CD8-positive, alpha-beta memory T cell (primary cell): ENCODE results near the gene PTPRJ. TPM values are rescaled to one million over a fixed set of nuclear protein-coding genes. Genes with fewer than 3 reads are reported as not detected.

Experiments
- CTCF ChIA-PET: fragments of 350-600 bp; sonication (Branson Sonifier 250); formaldehyde crosslinking; loops from one replicate; lab custom pipeline; 2021; ENCODE audit warnings: antibody characterized with exemption; lab: Charles Lee
- POLR2A ChIA-PET: fragments of 350-600 bp; sonication (Branson Sonifier 250); formaldehyde crosslinking; loops from one replicate; lab custom pipeline; 2021; ENCODE audit warnings: antibody characterized with exemption; lab: Charles Lee
- DNase-seq, 5 donors: peaks; one replicate each; pipeline versions ENCODE4 v3.0.0 to v3.0.0-alpha.2; 2020 to 2022; ENCODE audit warnings: mixed read lengths in 1 of 5
- H3K27ac ChIP-seq: one replicate; pipeline ENCODE4 v1.7.0; 2013; ENCODE audit warnings: low read depth, mild to moderate bottlenecking, low read length, moderate library complexity
- H3K27me3 ChIP-seq: 2 replicates; pipeline ENCODE4 v1.7.0; 2013; ENCODE audit warnings: low read length, mild to moderate bottlenecking; ENCODE audit not compliant: insufficient read depth, poor library complexity, severe bottlenecking
- H3K36me3 ChIP-seq: 2 replicates; pipeline ENCODE4 v1.7.0; 2013; ENCODE audit warnings: mild to moderate bottlenecking, low read length, moderate library complexity; ENCODE audit not compliant: insufficient read depth
- H3K4me1 ChIP-seq: 2 replicates; pipeline ENCODE4 v1.7.0; 2013; ENCODE audit warnings: mild to moderate bottlenecking, low read length, moderate library complexity; ENCODE audit not compliant: insufficient read depth
- H3K4me3 ChIP-seq: 2 replicates; pipeline ENCODE4 v1.7.0; 2013; ENCODE audit warnings: mild to moderate bottlenecking, low read length
- H3K9me3 ChIP-seq: 2 replicates; pipeline ENCODE4 v1.7.0; 2013; ENCODE audit warnings: mild to moderate bottlenecking, low read length
- H3K27ac Mint-ChIP-seq, 8 donors: one replicate each; pipeline ENCODE4 v1.8.0; 2020 to 2021; ENCODE audit warnings: mixed read lengths in 8 of 8, mild to moderate bottlenecking in 6 of 8, inconsistent platforms in 3 of 8, moderate library complexity in 3 of 8
- H3K27me3 Mint-ChIP-seq, 2 donors: one replicate each; pipeline ENCODE4 v1.8.0; 2020 to 2021; ENCODE audit warnings: mixed read lengths in 2 of 2, mild to moderate bottlenecking in 1 of 2, moderate library complexity in 1 of 2
- H3K36me3 Mint-ChIP-seq, 3 donors: one replicate each; pipeline ENCODE4 v1.8.0; 2020 to 2021; ENCODE audit warnings: mixed read lengths in 3 of 3, inconsistent platforms in 1 of 3, mild to moderate bottlenecking in 1 of 3
- H3K4me1 Mint-ChIP-seq, 3 donors: one replicate each; pipeline ENCODE4 v1.8.0; 2020 to 2021; ENCODE audit warnings: mixed read lengths in 3 of 3, inconsistent platforms in 1 of 3, mild to moderate bottlenecking in 1 of 3
- H3K4me3 Mint-ChIP-seq, 7 donors: one replicate each; pipeline ENCODE4 v1.8.0; 2020 to 2021; ENCODE audit warnings: mixed read lengths in 7 of 7, mild to moderate bottlenecking in 6 of 7, moderate library complexity in 4 of 7, inconsistent platforms in 2 of 7
- H3K9me3 Mint-ChIP-seq, 5 donors: one replicate each; pipeline ENCODE4 v1.8.0; 2020 to 2022; ENCODE audit warnings: mixed read lengths in 5 of 5, mild to moderate bottlenecking in 3 of 5, moderate library complexity in 2 of 5, inconsistent platforms in 1 of 5
- polyA plus RNA-seq: library from polyadenylated mRNA; unstranded; fragments of 300-500 nt; fragmentation: Illumina TruSeq; gene quantifications from one replicate; pipeline ENCODE4 v1.2.3, GENCODE V29; 2021
- total RNA-seq, 2 experiments: library from RNA; stranded (reverse); gene quantifications; one replicate each; pipeline ENCODE4 v1.2.3, GENCODE V29; 2021

The PTPRJ gene
- total and polyA plus RNA-seq, 3 experiments from 2014 or later, result 16.0 to 25.6 (median 25.1) TPM

DNA sequence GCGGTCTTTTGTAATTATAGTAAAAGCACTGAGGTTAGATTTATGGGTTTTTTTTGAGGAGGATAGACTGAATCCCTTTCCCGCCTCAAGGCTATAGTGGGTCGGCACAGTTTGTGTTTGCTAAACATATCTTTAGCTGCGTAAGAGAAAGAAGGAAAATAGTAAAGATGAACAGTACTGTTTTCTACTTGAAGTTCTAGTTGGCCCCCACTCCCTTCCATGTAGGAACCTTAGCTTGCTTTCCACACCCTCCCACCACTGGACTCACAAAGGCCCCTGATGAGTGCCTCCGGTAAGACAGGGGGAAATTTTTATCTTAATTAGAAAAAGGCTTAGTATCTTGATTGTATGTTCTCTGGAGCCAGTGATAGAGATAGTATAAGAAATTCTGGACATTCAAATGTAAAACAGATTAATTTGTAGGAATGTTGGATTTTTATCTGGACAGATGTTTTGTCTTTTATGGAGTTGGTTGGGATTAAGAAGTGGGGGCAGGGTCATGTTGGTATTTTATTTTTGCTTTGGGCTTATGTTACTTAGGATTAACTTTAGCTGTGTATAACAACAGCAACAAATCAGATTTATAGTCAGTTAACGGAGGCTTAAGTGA lies 49.4 kb downstream of the PTPRJ start:
- H3K4me1 Mint-ChIP-seq, result peaks cover 50 to 76% (median 72%) of the 10 kb centered on the region in 3 donors
- H3K4me3 ChIP-seq, result no peak overlapping the region
- no peak for DNase-seq
- H3K27ac Mint-ChIP-seq, result peak overlapping the region in 7 of 8 donors; percentile 7 to 84 (median 72)
- no peaks in the 10 kb centered on the region for H3K36me3 ChIP-seq
- CTCF ChIA-PET, result interaction anchor here (1.4 to 1.5 kb wide), 2 partner anchors 12 to 83 kb away, joined by 3 to 5 read pairs; no protein-coding TSS in a partner anchor
- H3K4me1 ChIP-seq, result peaks cover 35% of the 10 kb centered on the region
- POLR2A ChIA-PET, result interaction anchor here (1.7 kb wide), 1 partner anchor 28 kb away, joined by 5 read pairs; no protein-coding TSS in a partner anchor
- no peak overlapping the region for H3K27ac ChIP-seq
- no peaks in the 10 kb centered on the region for H3K27me3 ChIP-seq
- no peaks in the 10 kb centered on the region for H3K27me3 Mint-ChIP-seq
- H3K36me3 Mint-ChIP-seq, result peaks cover 0 to 34% (median 4%) of the 10 kb centered on the region in 3 donors
- no peaks in the 10 kb centered on the region for H3K9me3 Mint-ChIP-seq
- no peak overlapping the region for H3K4me3 Mint-ChIP-seq
- H3K9me3 ChIP-seq, result no peaks in the 10 kb centered on the region

DNA sequence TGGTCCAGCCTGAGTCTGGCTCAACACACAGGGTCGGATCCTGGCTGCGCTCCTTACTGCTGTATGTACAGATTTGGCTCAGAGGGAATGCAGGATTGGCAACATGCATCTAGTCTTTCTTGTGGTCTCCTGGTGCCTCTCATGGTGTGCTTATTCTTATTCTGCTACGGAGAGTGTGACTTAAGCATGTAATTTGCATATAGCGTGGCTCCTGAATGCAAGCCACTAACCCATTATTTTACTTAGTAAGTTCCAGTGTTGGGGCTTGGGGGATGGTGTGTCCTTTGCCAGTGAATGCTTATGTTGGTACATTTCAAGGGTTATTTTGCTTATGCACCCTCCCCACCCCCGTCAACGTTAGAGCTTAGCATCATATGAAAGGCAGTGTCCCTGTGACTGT lies 51.2 kb downstream of the PTPRJ start:
- Histone ChIP-seq H3K27ac (no peak overlapping the region), H3K9me3 (no peaks in the 10 kb centered on the region), H3K4me1 (peaks cover 53% of the 10 kb centered on the region), H3K36me3 (no peaks in the 10 kb centered on the region), H3K27me3 (no peaks in the 10 kb centered on the region), H3K4me3 (no peak overlapping the region)
- Mint-ChIP-seq H3K27me3 (no peaks in the 10 kb centered on the region), H3K9me3 (no peaks in the 10 kb centered on the region), H3K4me3 (peak overlapping the region in 1 of 7 donors; percentile 44), H3K4me1 (peaks cover 63 to 80% (median 80%) of the 10 kb centered on the region in 3 donors), H3K36me3 (peaks cover 0 to 32% (median 4%) of the 10 kb centered on the region in 3 donors), H3K27ac (peak overlapping the region in 5 of 8 donors; percentile 6 to 86 (median 29))
- POLR2A ChIA-PET, result no interaction called here
- no peak for DNase-seq
- CTCF ChIA-PET, result no interaction called here

DNA sequence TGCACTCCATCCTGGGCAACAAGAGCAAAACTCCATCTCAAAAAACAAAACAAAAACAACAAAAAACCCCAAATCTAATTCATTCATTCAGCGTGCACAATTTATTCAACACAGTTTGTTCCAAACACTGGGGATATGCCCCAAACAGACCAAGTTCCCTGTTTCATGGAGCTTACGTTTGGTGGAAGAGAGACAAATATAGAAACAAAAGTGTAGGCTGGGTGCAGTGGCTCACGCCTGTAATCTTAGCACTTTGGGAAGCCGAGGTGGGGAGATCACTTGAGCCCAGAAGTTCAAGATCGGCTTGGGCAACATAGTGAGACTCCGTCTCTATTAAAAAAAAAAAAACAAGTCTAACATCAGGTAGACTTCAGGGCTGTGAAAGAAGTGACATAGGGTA lies 52.4 kb downstream of the PTPRJ start:
- POLR2A ChIA-PET, result no interaction called here
- no peaks in the 10 kb centered on the region for H3K27me3 Mint-ChIP-seq
- no peak for DNase-seq
- peaks cover 65 to 88% (median 88%) of the 10 kb centered on the region in 3 donors for H3K4me1 Mint-ChIP-seq
- Histone ChIP-seq H3K4me1 (peaks cover 56% of the 10 kb centered on the region), H3K27ac (no peak overlapping the region), H3K9me3 (no peaks in the 10 kb centered on the region), H3K36me3 (no peaks in the 10 kb centered on the region), H3K27me3 (no peaks in the 10 kb centered on the region), H3K4me3 (no peak overlapping the region)
- peak overlapping the region in 5 of 8 donors; percentile 11 to 83 (median 29) for H3K27ac Mint-ChIP-seq
- no peaks in the 10 kb centered on the region for H3K9me3 Mint-ChIP-seq
- CTCF ChIA-PET, result no interaction called here
- peaks cover 0 to 35% (median 5%) of the 10 kb centered on the region in 3 donors for H3K36me3 Mint-ChIP-seq
- no peak overlapping the region for H3K4me3 Mint-ChIP-seq

DNA sequence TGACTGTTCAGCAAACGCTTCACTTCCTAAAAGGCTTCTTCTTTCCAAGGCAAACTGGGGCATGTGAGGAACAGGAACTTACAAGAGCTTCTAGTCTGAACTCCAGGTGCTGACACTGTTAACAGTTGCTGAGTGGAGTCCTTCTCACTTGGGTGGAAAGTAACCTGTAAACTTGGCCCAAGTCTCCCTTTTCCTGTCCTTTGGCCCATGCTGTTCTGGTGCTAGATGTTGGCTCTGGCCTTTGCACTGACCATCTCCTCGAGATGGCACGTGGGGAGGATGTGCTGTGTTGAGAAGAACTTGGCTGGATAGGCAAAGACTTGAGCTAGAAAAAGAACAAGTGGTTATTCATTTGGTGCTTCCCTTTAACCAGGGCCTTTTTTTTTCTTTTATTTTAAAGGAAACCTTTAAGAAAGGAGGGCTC lies 53.6 kb downstream of the PTPRJ start:
- Histone ChIP-seq H3K9me3 (no peaks in the 10 kb centered on the region), H3K4me3 (no peak overlapping the region), H3K4me1 (peaks cover 51% of the 10 kb centered on the region), H3K27ac (no peak overlapping the region), H3K36me3 (no peaks in the 10 kb centered on the region), H3K27me3 (no peaks in the 10 kb centered on the region)
- DNase-seq, result no peak
- no peaks in the 10 kb centered on the region for H3K27me3 Mint-ChIP-seq
- no peak overlapping the region for H3K4me3 Mint-ChIP-seq
- H3K36me3 Mint-ChIP-seq, result peaks cover 0 to 32% (median 8%) of the 10 kb centered on the region in 3 donors
- H3K27ac Mint-ChIP-seq, result peak overlapping the region in 4 of 8 donors; percentile 3 to 47 (median 10)
- peaks cover 62 to 83% (median 82%) of the 10 kb centered on the region in 3 donors for H3K4me1 Mint-ChIP-seq
- ChIA-PET POLR2A (no interaction called here), CTCF (interaction anchor here (1.1 to 1.3 kb wide), 2 partner anchors 32 to 99 kb away, joined by 3 to 4 read pairs; no protein-coding TSS in a partner anchor)
- no peaks in the 10 kb centered on the region for H3K9me3 Mint-ChIP-seq

DNA sequence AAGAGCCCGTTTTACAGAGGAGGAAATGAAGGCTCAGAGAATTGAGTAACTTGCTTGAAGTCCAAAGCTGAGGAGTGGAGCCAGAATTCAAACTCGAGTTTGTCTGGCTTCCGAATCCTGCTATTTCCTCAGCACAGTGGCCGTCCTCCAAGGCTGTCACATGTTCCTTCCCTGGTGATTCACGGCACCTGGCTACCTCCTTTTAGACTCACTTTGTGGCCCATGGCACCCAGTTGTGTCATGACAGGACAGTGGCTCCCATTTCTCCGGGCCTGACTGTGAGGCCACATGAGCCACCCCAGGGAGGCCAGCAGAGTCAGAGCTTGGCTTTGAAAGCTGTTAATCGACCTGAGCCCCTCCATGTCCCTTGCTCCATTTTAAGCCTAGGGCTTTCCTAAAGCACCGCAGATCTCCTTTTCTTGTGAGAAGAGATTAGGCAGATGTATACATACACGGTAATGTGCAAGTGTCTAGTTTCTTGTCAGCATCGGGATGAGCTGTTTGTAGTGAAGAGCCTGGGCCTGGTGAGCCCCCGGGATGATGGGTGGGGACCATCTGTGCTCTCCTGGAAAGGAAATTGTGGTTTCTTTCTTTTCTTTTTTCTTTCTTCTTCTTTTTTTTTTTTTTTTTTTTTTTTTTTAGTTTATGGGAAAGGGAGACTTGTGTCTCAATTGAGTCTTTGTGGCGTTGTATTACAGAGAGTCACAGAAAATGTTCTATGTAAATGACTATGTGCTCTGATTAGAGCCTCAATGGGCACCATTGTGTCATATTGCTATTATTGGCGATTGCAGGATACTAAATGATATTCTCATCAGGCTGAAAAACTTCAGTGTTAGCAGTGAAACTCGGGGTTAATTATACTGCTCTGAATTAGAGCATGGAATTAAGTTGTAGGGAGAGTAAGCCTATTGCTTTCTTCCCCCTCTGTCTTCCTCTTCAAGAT lies 54.8 kb downstream of the PTPRJ start:
- CTCF ChIA-PET, result interaction anchor here (1.1 to 1.2 kb wide), 3 partner anchors 9 to 34 kb away, joined by 3 read pairs; no protein-coding TSS in a partner anchor
- no peaks in the 10 kb centered on the region for H3K9me3 Mint-ChIP-seq
- H3K27me3 Mint-ChIP-seq, result no peaks in the 10 kb centered on the region
- Histone ChIP-seq H3K9me3 (no peaks in the 10 kb centered on the region), H3K27me3 (no peaks in the 10 kb centered on the region), H3K4me3 (no peak overlapping the region), H3K27ac (no peak overlapping the region), H3K4me1 (peaks cover 44% of the 10 kb centered on the region), H3K36me3 (no peaks in the 10 kb centered on the region)
- POLR2A ChIA-PET, result interaction anchor here (0.7 kb wide), 1 partner anchor 17 kb away, joined by 10 read pairs; no protein-coding TSS in a partner anchor
- peak overlapping the region in 6 of 8 donors; percentile 47 to 78 (median 52) for H3K27ac Mint-ChIP-seq
- H3K4me1 Mint-ChIP-seq, result peaks cover 56 to 76% (median 70%) of the 10 kb centered on the region in 3 donors
- peak overlapping the region in 1 of 7 donors; percentile 20 for H3K4me3 Mint-ChIP-seq
- H3K36me3 Mint-ChIP-seq, result peaks cover 0 to 29% (median 5%) of the 10 kb centered on the region in 3 donors
- DNase-seq, result no peak

DNA sequence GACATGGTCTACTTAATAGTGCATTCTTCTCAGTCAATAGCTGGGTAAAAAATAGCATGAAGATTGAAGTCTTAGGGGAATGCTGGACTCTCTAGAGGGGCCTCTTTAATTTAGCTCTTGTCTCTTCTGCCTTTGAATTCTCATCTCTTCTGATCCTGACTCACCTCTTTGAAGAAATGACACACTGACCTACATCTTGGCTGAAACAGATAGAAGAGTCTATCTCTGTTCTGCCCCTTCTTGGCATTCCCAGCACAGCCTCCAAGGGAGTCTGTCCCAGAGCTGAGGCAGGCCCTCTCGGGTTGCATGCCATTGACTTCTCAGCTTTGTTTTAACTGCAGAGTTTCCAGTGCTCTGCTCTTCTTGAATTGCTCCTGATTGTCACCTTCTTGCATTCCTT lies 55.7 kb downstream of the PTPRJ start:
- H3K36me3 ChIP-seq, result no peaks in the 10 kb centered on the region
- H3K4me3 Mint-ChIP-seq, result peak overlapping the region in 2 of 7 donors; percentile 0 to 48
- H3K9me3 ChIP-seq, result no peaks in the 10 kb centered on the region
- ChIA-PET CTCF (interaction anchor here (1.1 kb wide), 2 partner anchors 10 to 23 kb away, joined by 3 read pairs; no protein-coding TSS in a partner anchor), POLR2A (no interaction called here)
- peaks cover 0 to 35% (median 7%) of the 10 kb centered on the region in 3 donors for H3K36me3 Mint-ChIP-seq
- peaks cover 59 to 77% (median 72%) of the 10 kb centered on the region in 3 donors for H3K4me1 Mint-ChIP-seq
- H3K4me1 ChIP-seq, result peaks cover 43% of the 10 kb centered on the region
- no peaks in the 10 kb centered on the region for H3K9me3 Mint-ChIP-seq
- H3K27me3 Mint-ChIP-seq, result no peaks in the 10 kb centered on the region
- DNase-seq, result no peak
- no peak overlapping the region for H3K27ac ChIP-seq
- H3K27ac Mint-ChIP-seq, result peak overlapping the region in 5 of 8 donors; percentile 13 to 92 (median 52)
- no peaks in the 10 kb centered on the region for H3K27me3 ChIP-seq
- no peak overlapping the region for H3K4me3 ChIP-seq

DNA sequence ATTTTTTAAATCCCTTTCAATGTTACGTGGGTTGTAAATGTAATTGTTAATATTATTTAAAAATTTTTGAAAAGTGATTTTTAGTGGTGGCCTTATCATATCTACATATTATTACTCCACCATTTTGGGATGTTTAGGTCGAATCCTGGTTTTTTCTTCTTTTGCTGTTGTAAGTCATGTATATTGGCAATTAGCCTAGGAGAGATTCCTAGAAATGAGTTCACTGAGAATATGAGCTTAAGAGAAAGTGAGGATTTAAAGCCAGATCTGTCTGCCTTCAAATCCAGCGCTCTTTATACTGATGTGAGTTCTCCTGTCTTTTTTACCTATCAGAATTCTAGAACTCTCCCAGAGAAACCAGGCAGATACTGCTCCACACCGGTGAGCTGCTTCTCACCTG lies 56.1 kb downstream of the PTPRJ start:
- peaks cover 43% of the 10 kb centered on the region for H3K4me1 ChIP-seq
- ChIA-PET CTCF (interaction anchor here (1.1 kb wide), 2 partner anchors 10 to 23 kb away, joined by 3 read pairs; no protein-coding TSS in a partner anchor), POLR2A (no interaction called here)

More for the DNA sequence above, 56.1 kb downstream of the PTPRJ start:
- Mint-ChIP-seq H3K9me3 (no peaks in the 10 kb centered on the region), H3K4me1 (peaks cover 59 to 76% (median 70%) of the 10 kb centered on the region in 3 donors), H3K36me3 (peaks cover 0 to 37% (median 10%) of the 10 kb centered on the region in 3 donors), H3K27me3 (no peaks in the 10 kb centered on the region), H3K27ac (peak overlapping the region in 4 of 8 donors; percentile 5 to 92 (median 52)), H3K4me3 (peak overlapping the region in 1 of 7 donors; percentile 0)
- Histone ChIP-seq H3K9me3 (no peaks in the 10 kb centered on the region), H3K4me3 (no peak overlapping the region), H3K27ac (no peak overlapping the region), H3K36me3 (no peaks in the 10 kb centered on the region), H3K27me3 (no peaks in the 10 kb centered on the region)
- no peak for DNase-seq
